ENCODE data around the gene UNC80.

DNA sequence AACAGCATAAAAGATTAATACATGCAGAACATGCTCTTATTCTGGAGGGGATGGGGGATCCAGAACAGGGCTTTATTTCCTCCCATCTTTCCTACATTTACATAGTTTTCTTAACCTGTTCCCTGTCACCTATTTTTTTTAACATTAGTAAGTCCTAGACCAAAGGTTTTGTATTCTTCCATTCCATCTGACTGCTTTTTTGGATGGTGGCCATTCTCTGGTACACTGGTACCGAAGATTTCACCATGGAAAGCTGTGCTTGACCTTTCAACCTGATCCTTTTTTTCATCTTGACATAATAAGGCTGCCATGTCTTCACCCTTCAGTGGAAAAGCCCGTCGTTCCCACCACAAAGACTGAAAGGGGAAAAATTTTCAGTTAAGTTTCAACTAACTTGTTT lies 251.2 kb downstream of the UNC80 start:
- no peak for TF ChIP-seq EZH2 (IDR thresholded peaks at IDR 0.05; ENCODE audit: borderline replicate concordance, low read depth, low read length, poor library complexity, severe bottlenecking)
- TF ChIP-seq, protein P1, sequence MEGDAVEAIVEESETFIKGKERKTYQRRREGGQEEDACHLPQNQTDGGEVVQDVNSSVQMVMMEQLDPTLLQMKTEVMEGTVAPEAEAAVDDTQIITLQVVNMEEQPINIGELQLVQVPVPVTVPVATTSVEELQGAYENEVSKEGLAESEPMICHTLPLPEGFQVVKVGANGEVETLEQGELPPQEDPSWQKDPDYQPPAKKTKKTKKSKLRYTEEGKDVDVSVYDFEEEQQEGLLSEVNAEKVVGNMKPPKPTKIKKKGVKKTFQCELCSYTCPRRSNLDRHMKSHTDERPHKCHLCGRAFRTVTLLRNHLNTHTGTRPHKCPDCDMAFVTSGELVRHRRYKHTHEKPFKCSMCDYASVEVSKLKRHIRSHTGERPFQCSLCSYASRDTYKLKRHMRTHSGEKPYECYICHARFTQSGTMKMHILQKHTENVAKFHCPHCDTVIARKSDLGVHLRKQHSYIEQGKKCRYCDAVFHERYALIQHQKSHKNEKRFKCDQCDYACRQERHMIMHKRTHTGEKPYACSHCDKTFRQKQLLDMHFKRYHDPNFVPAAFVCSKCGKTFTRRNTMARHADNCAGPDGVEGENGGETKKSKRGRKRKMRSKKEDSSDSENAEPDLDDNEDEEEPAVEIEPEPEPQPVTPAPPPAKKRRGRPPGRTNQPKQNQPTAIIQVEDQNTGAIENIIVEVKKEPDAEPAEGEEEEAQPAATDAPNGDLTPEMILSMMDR (conservative IDR thresholded peaks at IDR 0.05; ENCODE audit: low read depth, low read length): no peak
